ENCODE data around the gene AMBRA1. TPM values are rescaled to one million over a fixed set of nuclear protein-coding genes. Genes with fewer than 3 reads are reported as not detected.
"Not testable (repeated sequence)": the region's sequence is repeated elsewhere in the genome, so short reads cannot be mapped to it uniquely, and the experiment has no call there.

Gene AMBRA1
- polyA plus RNA-seq, 3 donors: 26.6 to 27.4 (median 27.1) TPM

DNA sequence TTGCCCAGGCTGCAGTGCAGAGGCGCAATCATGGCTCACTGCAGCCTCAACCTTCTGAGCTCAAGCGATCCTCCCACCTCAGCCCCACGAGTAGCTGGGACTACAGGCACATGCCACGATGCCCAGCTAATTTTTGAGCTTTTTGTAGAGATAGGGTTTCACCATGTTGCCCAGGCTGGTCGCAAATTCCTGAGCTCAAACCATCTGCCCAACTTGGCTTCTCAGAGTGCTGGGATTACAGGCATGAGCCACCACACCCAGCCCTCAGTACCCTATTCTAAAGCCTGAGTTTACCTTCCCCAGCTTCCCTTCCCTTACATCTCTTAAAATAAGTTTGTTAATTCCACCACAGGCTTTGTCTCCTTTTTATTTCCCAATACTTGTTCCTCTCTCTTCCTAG is 59.1 kb downstream of the AMBRA1 start:
- DNase-seq: no peak

DNA sequence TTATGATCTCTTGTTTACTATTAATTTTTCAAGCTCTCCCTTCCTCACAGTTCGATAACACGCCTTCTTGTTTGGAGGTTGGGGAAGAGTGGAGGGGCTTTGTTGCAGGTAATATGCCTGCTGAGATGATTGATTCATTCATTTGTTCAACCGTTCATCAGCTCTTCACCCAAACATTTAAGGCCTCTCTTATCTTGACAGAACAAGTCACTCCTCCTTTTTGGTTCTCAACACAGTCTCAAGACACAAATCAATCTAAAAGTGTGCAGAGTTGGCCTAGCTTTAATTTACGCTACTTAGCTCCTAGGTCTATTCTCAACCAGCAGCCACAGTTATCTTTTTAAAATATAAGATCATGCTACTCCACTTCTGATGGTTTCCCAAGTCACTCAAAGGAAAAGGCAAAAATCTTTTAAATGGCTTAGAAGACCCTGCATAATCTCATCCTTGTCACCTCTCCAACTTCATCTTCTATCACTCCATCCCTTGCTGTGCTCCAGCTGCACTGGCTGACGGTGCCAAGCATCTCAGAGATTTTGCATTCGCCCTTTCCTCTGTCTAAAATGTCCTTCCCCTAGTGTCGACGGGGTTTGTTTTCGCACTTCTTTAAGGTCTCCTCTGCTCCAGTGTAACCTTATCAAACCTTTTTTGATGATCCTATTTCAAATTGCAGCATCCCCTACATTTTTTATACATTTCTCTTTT is 60.3 kb downstream of the AMBRA1 start:
- DNase-seq: no peak

DNA sequence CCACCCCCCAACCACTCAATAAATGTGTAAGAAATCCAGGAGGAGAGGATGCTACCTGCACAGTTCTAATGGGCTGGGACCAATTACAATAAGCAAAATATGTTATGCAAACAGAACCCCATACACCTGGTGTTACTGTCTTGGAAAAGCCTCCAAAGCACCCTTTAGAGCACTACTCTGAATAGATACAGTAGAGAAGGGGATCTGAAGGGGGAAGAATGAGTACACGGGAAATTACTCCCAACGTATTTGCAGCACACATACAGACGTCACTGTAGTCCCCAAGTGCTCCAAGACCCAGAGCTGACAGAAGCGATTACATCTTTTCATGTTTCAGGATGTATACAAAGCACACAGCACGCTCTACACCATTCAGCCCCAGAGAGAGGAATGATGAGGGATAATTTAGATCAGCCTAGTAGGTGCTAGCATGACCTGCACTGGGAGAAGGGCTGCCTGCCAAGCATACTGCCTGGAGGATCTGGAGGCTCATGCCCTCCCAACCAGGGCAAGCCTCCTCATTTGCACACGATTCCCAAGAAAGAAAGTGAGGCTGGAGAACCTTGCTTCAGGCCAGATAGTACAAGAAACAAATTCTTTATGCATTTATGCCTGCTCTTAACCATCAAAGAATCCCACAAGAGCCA is 63.8 kb downstream of the AMBRA1 start:
- DNase-seq: no peak

DNA sequence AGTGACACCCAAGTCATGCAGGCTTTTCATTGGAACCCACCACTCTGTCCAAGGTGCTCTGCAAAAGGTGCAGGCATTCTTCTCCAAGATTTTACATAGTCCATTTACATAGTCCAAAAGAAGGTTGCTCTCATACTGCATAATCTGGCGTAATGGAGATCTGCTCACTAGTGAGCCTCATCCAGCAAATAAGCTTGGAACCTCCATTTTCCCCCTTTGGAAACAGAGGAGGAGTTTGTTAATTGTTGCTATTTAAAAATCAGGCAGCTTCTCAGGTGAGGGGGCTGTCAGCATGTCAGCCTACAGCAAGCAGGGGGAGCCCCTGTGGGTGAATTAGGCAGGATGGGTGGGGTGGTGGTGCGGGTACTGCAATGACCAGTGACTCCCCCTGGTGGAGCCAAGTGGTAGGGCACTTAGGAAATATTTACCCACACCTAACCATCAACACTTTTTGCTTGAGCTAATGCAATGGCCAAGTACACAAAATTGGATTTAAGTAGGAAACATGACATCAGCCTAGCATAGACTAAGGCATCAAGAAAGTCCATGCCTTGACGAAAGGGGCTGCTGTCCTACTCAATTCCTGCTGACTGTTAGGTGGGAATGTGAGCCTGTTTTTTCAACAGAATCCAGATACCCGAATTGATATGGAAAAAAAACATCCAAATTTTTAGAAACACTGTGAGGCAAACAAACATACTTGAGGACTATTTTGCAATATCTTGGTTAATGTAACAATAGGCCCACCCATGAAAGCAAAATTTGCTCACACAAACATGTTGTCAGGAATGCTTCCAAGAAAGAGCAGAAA is 64.5 kb downstream of the AMBRA1 start:
- DNase-seq: no peak

DNA sequence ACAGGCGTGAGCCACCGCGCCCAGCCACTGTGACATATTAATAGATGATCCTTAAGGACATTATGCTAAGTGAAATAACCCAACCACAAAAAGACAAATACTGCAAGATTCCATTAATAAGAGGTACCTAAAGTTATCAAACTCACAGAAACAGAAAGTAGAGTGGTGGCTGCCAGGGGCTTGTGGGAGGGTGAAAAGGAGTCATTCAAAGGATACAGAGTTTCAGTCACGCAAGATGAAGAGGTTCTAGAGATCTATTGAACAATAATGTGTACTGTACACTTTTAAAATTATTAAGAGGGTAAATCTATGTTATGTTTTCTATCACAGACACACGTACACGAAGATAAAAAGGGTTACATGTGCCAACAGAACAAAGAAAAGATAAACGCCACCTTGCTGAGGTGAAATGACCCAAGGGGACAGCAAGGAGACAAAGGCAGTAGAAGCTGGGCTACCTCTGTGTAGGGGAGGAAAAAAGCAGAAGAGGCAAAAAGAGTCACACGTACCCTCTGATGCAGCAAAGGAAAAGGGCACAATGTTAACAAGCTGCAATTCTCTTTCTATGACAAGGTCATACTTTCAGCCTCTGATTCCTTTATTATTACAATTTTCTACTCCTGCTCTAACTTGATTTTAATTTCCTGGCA is 65.3 kb downstream of the AMBRA1 start:
- no peak for DNase-seq

DNA sequence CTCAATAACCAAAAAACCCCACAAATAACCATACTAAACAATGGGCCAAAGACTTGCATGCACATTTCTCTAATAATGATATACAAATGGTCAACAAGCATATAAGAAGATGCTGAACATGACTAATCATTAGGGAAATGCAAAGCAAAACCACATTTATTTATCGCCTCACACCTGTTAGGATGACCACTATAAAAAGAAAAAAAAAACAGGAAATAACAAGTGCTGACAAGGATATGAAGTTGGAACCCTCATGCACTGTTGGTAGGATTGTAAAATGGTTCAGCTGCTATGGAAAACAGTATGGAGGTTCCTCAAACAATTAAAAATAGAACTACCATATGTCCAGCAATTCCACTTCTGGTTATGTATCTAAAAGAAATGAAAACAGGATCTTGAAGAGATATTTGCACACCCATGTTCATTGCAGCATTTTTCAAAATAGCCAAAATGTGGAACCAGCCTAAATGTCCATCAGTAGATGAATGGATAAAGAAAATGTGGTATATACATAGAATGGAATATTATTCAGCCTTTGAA is 66.2 kb downstream of the AMBRA1 start:
- no peak for DNase-seq

DNA sequence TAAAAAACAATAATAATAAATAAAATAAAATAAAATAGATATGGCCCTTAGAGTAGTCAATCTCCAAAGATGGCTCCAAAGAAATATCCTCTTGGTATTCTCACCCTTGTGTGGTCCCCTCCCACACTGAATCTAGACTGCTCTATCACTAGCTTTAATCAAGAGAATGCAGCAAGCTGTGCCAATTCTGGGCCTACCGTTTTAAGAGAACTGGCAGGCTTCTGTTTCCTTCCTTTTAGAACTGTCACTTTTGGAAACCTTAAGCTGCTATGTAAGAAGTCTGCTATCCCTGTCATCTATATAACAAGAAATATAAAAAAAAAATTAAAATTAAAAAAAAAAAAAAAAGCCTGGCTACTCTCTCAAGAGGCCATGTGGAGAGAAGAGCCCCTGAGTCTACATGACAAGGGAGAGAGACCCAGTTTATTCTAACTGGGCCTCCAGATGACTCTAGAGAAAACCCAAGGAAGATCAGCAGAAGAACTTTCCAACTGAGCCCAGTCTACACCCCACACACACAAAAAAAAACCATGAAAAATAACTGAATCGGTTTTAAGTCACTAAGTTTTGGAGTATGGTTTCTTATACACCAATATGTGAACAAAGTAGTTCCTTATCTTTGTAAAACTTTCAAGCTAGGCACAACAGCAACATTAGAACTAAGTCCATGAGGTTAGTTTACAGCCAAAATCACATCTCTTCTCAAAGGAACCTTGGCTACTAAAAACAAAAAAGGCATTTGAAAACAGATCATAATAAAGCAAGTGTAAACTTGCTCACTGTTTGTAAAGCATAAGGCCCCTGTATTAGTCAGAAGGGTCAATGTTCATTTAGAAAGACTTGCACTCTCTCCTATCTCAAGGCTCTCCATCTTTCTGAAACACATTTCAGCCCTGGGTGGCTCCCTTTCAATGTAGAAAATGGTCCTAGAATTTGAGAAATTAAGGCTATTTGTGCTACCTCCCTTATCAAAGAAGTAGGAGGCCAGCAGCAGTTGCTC is 67.3 kb downstream of the AMBRA1 start:
- DNase-seq: no peak

DNA sequence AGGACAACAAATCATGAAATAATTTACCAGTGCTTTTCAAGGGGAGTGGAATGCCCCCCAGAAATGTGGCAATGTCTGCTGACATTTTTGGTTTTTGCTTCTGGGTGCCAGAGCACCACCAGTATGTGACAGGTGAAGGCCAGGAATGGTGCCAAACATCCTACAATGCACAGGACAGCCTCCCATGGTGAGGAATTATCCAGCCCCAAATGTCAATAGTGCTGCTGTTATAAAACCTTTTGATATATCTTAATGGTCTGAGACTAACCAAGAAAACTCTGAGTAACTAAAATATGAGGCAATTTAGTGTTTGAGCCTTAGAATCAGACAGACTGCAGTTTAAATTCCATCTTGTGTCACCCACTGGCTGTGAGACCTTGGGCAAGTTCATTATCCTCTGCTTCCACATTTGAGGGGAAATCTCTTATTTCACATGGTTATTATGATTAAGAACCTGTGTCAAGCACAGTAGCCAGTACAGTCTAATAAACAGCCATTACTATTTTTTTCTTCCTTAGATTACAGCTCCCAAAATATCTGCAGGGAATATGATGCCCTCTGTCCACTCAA is 69.5 kb downstream of the AMBRA1 start:
- DNase-seq: no peak

DNA sequence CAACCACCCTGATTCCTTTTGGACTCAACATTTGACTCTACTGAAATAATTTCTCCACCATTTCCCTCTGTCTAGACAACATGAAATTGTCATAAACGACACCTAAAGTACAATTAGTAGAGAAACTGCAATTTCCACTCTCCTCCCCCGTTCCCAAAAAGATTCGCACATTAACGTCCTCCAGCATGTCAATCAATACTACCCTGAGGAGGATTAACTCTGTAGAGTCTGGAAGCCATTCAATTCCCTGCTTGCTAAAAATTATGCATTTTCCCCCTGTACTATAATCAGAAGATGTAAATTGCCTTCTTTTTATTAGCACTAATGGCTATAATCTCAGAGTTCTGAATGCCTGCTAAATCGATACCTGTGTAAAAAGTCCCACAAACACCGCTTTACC is 70.5 kb downstream of the AMBRA1 start:
- DNase-seq: no peak

DNA sequence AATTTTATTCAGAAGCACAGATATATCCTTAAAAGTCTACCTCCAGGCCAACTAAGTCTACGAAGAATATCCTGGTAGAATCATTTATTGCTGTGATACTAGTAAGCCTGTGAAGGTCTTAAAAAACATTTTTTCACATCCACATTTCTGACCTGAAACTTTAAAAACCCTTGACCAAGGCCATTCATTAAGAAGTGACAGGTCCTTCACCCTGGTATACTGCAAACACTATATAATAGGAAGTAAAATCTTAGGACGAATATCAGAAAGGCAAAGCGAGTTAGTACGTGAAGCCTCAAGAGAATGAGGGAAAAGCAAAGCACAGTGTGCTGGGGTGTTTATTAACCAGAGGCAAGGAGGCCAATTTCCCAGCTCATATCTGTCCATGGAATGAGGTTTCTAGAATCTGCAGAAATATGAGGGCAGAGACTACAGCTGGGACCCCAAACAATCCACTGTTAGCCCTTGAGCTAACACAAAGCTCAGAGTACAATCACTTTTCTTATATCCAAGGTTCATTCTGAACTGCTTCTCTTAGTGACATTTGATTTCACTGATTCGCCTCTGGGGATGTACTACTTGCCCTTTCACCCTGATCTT is 71.0 kb downstream of the AMBRA1 start:
- DNase-seq: no peak

DNA sequence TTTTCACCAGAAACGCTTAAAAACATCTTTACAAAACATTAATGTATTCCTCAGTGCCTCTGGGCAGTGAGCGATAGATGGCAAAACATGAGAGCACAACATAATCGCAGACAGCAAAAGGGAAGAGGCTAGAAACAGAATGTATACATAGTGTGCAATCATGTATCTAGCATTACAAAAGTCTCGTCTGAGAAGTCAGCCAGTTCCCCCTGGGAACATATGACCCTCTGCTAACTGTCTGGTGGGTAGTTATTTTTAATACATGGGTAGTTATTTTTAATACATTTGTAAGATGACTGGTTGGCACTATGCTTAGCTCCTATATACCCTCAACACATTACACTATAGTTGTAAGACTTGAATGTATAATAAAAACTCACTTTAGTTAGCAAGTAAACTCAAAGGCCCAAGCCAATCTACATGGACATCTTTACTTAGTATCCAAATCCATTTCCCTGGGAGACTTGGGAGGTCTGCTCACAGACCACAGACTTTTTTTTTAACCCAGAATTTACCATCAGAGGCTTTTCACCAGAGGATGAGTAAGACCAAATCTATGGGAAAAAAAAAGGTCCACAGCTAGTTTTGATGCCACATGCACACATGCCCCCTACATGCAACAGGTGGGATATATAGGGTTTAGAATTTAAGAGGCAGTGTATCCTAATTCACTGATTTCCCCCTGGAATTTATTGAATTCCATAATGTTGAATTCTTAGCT is 71.7 kb downstream of the AMBRA1 start:
- no peak for DNase-seq

DNA sequence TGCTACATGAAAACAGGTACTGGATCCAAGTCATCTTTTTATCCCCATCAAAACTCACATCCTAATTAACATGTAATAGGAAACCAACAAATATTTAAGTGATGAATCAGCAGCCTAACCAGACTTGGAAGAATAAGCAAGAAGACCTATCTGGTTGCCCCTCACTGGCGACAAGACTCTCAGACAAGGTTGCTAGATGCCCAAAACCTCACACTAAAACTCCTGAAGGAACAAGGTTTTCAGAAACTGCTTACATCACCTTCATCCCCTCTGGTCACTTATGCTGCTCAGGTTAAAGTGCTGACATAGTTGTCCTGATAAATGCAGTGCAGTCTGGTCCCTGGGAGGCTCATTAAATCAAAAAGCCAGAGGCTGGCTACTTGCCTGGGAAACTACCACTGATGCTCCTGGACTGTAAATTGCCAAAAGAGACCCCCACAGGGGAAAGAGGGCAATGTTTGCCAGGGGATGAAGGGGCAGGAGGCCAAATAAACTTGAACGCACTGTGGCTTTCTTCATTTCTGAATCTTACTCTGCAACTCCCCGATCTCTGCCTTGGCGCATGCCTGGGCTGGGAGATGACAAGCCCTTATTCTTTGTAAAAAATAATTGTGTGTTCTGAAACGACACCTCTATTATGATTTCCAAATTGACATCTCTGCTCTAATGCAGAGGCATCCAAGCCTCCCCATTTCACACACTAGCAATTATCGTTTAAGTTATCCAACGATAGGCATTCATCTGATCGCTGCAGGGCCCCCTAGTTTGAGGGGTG is 72.7 kb downstream of the AMBRA1 start:
- no peak for DNase-seq

DNA sequence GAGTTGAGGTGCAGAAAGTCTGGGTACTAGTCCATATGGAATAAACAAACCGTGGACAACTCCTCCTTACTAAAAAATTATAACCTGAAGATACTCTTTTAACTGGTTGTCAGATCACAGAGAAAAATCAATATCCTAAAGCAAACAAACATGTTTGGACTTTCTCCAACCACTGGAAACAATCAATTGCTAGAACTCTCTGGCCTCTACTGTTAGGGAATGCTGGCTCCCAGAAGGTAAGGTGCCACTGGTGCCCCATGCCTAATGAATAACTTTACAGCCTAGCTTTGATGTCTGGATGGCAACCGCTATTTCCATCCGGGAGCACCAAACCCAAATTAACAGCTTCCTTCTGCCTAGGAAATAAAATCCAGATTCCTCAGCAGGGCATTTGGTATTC is 74.5 kb downstream of the AMBRA1 start:
- no peak for DNase-seq

DNA sequence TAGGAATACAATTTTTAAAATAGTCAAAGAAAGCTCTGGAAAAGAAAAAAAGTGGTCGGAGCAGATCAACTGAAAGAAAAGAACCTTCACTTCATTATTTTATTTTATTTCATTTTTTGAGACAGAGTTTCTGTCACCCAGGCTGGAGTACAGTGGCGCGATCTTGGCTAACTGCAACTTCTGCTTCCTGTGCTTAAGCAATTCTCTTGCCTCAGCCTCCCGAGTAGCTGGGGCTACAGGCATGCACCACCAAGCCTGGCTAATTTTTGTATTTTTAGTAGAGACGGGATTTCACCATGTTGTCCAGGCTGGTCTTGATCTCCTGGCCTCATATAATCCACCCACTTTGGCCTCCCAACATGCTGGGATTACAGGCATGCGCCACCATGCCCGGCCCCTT is 74.9 kb downstream of the AMBRA1 start:
- not testable (repeated sequence) for DNase-seq

DNA sequence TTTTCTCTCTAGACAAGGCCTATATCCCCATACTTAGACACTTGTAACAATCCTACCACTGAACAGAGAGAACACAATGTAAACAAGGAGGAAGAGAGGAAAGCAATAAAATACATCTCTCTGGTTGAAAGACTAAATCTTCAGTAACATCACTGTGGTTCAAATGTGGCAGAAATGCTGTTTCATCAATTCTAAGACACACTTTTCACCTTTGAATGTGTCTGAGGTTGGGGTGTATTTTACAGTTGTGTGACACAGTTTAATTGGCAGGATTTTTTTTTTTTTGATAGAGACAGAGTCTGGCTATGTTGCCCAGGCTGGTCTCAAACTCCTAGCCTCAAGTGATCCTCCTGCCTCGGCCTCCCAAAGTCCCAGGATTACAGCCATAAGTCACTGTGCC is 79.5 kb downstream of the AMBRA1 start:
- DNase-seq: no peak

DNA sequence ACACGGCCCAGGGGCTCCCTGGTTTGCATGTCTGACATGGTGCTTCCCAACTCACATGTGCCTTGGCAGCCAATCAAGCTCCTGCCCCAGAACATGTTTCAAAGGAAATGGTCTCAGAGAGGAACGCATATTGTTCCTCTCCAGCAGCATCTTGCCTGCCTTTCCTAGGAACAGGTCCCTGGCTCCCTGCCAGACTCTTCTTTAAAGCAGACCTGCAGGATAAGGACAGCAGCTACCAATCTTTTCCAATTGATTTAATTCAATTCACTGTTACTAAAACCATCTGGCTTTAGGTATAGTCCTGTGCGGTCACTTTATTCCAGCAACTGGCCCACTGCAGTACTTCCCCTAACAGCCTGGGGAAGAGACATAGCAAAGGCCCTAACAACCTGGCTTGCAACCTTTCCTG is 79.9 kb downstream of the AMBRA1 start:
- no peak for DNase-seq

DNA sequence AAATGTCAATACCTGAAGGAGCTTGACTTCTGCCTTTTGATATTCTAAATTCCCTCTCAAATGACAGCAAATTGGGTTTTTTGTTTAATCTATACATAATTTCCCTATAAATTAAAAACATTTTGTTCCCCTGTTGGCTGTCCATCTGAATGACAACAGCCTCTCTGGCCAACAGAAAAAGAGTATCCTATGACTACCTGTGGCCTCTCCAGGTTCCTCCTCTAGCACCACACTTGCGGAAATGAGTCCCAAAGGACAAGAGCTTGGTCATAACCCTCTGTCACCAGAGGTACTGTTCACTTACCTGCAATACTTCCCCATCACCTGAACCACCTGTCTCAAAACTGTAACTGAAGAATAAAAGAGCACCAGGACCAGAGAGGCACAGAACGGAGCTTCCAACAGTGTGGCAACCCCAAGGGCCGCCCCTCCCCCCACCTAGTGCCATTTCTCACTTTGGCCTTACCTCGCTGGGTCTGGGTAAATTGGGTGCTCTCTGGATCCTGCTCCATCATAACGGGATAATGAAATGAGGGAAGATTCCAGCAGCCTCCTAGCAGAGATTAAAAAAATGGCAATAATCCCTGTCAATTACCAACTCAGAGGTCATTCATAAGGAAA is 81.5 kb downstream of the AMBRA1 start:
- DNase-seq: no peak

DNA sequence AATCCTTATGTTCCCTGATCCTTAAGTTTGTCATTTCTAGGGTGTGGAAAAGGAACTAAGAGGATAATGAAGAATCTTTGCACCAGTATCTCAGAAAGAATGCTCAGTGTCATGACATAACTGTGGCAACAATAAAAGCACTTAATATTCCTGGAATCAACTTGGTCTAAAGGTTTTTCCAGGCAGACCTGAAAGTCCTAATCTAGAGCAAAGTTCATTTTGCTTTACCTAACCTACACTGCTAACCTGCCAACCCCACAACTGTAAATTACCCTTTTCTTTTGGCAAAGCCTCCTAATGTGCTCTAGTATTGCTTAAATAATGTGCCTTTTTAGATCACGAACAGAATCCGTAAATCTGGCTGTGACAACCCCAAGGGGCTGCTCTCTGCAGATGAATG is 82.5 kb downstream of the AMBRA1 start:
- DNase-seq: no peak

Measured in renal pelvis (tissue), 4 donors.